GM19463 (cell line): ENCODE measurements around the gene PAX8.
"Not testable (repeated sequence)": the region's sequence is repeated elsewhere in the genome, so short reads cannot be mapped to it uniquely, and the experiment has no call there.

ENCODE experiments used
- ATAC-seq: cut with Tn5 transposase; IDR thresholded peaks from one replicate; pipeline ENCODE4 v1.9.1; 2021; ENCODE audit warnings: mild to moderate bottlenecking, moderate library complexity; ENCODE audit not compliant: unreplicated experiment

PAX8 gene

DNA sequence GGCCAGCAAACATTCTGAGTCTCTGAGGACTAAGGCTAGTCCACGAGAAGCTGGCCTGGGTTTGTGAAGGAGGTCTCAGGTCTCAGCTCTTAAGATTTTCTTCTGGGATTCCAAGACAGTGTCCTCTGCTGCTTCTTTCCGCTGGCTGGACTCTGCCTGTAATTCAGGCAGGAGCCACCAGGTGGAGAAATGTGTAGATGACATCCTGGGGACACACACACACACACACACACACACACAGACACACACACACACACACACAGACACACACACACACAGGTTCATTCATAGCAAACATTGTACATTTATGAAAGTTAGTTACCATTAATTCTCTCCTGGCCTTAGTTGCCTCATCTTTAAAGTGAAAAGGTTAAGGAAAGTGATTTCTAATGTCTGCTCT lies 18.9 kb upstream of the PAX8 start:
- not testable (repeated sequence) for ATAC-seq

DNA sequence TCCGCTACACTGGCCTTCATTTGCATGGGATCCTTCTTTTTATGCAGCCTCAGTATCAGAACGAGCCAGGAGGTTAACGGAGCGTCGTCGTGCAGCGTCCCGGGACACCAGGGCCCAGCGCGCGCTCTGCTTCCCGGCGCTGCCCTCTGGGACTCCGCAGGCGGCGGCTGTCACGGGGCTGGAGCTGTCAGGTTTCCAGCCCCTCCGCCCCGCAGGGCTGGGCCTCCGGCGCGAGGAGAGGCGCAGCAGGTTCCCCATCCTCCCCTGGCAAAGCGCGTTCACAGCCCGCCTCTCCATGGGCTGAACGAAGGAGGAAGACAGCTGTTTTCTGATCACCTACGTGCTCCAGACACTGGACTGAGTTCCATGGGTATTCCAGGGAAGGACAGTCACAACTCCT lies 12.5 kb upstream of the PAX8 start:
- ATAC-seq: no peak

DNA sequence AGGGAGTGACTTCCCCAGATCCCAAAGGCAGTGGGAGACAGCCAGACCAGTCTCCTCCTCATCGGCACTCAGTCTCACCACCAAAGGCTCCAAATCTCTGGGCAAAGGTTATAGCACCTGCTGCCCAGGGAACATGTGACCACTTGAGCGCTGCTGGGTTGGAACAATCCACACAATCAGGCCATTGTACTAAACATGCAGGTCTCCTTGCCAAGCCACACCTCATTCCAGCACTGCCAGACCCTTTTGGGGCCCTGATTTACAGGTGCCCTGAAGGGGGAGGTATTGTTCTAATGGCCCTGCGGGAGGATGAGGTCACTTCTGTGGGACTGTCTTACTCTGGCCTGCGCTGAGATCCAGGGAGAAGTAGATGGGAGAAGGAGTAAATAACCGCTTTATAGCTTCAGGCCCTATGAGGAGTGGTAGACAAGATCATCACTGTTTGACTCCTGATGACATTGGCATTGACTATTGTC lies 10.0 kb upstream of the PAX8 start:
- not testable (repeated sequence) for ATAC-seq

DNA sequence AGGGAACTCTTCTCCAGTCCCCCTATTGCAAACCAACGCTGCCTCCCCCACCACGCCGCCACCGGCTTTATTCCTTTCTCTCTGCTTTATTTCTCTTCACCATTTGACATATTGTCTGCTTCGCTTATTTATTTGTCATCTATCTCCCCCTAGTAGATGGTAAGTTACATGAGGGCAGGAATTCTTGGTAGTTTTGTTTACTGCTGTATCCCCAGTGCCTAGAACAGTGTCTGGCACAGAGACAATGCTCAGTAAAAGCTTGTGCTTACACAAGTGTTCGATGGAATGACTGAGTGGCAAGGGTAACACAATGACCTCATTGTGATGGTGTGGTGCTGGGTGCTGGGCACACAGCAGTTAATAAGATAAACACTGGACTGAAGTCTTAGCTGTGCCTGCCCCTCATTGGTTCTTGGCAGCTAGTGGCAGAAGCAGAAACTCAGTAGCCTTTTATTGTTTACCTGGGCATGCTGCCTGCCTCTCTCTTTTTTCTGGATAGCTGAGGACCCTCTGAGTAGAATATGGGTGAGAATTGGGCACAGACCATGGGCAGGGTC lies 9.5 kb upstream of the PAX8 start:
- ATAC-seq: not testable (repeated sequence)

DNA sequence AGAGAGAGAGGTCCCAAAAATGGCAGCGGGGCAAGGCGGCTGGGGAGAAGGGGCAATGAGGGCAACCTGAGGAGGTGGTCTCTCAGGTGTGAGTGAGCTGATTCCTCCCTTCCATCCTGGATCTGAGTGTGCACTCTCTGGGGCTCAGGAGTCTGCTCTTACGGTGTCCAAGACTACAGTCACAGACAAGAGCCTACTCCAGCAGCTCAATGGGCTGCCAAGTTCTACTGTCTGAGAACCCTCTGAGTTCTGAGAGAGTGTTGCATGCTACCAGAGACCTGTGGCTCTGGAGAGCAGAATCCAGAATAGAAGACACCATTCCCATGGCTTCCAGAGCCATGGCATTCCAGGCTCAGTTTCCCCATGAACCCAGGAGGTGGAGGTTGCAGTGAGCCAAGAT lies 7.1 kb upstream of the PAX8 start:
- ATAC-seq: no peak

DNA sequence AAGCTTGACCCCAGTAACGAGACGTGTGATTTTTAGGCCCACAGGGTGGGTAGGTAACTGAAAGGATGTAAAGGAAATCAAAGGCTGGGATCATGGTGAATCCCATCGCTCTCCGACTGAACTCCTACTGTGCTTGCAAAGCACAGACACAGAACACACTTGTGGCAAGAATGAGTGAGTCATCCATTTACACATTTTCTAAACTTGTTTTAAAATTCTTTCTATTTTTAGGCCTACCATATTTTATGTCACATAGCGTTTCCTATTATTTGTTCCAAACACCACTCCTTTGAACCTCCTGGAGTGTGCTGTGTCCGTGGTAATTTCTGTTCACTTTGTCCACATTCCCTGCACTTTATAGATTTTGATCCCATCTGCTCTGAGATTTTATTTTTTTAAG lies 6.3 kb upstream of the PAX8 start:
- ATAC-seq: not testable (repeated sequence)

DNA sequence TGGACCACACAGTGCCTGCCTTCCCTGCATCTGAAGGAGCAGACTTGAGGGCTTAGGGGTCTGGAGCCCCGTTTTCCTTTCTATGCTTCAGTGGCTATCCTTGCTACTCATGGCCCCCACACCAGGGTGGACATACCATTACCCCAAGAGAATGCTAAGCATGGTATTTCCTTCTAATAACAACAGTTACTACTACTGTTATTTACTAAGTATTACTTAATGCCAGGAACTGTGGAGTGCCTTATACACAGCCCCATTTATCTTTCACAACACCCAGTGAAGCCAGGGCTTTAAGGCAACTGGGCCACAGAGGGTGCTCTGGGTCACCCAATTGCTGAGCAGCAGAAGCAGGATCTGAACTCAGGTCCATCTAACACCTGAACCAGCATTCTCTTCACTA lies 5.8 kb upstream of the PAX8 start:
- no peak for ATAC-seq

DNA sequence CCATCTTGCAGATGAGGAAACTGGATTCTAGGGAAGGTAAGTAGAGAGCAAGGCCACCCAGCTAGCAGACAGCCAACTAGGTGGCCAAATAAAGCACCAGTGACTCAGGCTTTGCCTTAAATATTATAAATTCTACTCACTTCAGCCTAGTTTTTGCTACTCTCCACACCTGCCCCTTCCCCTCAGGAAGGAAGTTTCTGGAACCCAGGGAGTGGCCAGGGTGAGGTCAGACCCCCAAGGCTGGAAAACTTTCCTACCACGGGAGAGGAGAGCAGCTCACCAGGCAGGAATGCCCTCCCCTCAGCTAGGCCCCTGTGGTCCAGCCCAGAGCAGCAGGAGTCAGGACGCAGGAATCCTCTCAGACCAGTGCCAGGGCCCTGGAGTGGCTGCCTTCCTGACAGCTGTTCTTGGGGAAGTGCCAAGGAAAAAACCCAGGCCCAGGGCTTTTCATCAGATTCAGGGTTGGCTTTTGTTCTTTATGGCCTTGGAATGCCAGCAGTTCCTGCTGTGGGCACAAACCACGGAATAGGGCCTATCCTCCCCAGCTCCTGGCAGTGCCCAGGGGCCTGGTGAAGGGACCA lies 5.1 kb upstream of the PAX8 start:
- ATAC-seq: no peak

DNA sequence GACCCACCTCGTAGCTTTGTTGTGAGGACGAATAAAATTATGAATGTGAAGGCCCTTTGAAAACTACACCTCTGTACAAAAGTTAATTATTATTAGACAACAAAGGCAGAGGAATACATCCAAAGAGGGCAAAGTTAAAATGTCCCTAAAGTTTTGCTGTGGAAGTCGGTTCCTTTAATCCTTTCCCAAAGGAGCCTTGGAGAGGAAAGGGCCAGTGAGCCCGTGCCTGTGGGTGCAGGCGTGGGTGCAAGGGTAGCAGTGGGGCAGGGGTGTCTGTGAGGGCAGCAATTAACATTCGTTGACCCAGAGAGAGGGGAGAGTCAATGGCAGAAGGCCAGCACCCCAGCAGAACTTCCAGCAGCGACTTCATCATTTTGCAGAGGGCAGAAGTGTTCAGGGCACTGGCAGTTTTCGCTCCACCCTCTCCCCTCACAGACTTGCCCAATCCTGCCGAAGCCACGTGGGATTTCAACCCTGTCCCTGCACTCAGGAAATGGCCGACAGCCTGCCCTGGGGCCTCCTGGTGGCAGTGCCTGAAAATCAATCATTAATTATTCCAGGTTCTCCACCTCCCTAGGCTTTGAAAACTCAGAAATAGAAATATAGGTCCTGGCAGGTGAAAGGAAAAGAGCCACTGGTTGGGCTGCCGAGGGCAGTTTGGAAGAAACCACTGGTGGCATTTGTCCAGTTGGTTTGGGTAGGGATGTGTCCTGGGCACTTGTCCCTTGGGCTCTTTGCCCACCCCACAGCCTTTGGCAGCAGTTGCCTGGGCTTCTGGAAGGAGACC lies 4.2 kb upstream of the PAX8 start:
- ATAC-seq: no peak

DNA sequence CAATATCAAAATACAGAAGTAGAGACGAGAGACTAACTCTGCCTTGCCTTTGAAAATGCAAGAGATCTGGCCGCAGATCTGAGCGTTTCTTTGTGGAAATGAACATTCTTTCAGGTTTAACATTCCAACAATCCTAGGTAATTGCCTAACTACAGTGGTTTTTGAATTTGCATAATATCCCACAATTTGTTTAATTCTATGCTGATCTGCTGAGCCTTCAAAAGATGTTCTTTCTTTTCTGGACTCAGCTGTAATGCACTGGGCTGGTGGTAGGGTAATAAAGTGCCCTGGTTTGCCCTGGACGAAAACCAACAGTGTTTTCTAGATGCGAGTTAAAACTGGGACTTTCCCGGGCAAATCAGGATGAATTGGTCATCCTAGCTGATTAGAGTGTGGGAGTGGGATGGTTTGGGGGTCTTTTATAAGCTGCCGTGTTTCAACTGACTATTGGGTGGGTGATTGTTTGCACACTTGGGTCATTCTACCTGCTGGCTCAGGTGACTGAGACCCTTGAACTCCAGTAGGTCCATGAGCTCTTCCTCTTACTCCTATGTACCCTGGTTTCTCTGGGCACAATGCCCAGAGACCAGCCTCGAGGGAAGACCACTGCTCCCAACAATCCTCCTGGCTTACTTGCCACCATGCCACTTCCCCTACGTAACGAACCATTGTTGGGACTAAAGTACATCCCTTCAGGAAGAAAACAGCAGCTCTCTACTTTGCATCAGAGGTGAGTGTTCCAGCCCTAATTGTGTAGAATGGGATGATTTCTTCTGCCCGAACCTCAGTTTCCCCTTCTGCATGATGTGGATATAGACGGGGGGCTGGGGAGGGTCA lies 3.4 kb upstream of the PAX8 start:
- ATAC-seq: no peak

DNA sequence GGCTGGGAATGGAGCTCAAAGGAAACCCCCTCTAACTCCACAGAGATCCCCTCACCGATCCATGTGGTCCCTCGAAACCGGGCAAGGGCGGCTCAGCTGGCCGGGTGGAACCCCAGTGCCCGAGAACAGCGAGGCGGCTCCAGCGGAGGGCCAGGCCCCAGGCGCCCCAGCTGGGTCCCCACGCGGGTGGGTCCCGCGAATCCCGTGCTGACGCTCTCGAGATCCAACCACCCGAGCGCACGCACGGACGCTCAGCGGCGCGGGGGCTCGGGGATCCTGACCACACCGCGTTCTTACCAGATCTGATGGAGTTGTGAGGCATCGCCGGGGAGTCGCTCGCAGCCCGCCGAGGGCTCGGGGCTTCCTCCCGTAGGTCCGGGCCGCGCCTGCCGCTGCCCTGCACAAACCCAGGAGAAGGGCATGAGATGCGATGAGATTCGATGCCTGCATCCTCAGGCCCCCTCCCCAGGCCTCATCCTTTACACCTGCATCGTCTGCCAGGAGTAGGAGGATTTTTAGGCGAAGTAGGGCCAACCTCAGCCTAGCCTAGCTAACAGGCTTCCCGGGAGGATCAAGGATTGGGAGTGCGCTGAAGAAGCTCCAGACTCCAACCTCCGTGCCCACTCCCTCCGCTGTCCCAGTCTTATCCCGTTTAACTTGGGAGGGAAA lies 514 bp downstream of the PAX8 start:
- no peak for ATAC-seq

DNA sequence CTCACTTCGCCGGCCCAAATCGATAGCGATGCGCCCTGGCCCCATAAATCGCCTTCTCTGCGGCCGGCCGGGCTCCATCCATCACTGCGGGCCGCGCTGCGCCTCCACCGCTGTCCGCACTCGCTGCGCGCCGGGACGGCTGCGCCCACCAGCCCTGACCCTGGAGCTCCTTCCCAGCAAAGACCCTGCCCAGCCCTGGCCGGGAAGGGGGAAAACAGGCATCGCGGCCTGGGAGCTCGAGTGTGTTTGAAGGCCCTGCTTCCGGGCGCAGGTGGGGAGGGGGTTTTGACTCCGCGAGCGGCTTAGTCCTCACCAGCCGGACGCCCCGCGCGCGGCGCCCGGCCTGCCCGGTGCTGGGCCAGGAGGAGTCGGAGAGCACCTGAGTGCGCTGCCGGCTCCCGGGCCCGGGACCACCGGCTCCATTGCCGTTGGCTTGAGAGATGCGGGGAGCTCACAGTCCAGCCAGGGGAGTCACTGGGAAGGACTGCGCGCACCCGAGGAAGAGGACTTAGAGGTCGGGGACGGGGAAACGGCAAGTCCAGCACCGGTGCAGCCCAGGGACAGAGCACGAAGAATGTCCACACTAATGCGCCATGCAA lies 1.1 kb downstream of the PAX8 start:
- ATAC-seq: no peak

DNA sequence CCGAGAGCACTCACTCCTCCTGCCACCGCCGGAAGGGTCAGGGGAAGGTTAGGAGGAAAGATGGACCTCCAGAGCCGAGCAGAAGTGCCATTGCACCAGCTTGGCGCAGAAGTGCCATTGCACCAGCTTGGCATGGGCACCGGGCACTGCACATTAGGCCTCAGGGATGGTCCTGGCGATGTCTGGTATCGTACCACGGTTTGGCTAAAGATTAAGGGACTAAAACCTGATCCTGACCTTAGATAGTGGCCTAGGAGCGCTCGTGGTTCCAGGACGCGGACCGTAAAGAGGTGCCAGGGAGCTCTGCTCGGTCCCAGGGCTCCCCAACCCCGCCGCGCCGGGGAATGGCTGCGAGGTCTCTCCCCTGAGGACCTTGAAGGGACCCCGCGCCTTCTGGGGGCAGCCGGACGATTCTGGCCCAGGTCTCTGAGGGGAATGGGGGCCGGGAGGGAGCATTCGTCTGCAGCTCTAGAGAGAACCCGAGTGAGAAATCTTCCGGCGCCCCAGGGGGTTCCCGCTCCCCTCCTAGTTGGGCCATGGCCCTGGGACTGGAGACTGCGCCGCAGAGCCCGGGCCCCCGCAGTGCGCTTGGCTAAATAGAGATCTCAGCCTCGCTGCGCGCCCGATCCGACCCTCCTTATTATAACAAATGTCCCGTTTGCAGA lies 1.8 kb downstream of the PAX8 start:
- no peak for ATAC-seq

DNA sequence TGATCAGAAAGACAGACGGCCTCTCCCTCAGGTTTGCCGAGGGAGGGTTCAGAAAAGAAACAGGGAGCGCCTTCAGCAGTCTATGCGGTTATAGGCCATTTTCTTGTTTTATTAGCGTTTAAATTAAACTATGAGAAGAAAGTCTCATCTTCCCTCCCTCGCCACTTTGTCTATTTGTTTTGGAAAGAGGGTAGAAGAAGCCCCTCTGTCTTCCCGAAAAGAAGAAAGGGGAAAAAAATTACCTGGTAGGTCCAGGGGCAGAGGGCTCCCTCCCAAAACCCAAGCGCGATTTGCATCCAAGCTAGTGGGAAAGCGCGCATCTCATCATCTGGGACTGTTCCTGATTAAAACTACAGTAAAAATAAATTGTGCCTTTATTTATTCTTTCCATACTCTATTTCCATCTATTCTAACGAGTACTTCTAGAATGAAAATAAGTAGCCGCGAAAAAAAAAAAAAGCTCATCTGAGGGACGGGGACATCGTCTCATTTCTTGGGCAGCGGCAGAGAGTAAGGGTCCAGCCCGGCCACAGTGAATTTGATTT lies 2.4 kb downstream of the PAX8 start:
- ATAC-seq: no peak

DNA sequence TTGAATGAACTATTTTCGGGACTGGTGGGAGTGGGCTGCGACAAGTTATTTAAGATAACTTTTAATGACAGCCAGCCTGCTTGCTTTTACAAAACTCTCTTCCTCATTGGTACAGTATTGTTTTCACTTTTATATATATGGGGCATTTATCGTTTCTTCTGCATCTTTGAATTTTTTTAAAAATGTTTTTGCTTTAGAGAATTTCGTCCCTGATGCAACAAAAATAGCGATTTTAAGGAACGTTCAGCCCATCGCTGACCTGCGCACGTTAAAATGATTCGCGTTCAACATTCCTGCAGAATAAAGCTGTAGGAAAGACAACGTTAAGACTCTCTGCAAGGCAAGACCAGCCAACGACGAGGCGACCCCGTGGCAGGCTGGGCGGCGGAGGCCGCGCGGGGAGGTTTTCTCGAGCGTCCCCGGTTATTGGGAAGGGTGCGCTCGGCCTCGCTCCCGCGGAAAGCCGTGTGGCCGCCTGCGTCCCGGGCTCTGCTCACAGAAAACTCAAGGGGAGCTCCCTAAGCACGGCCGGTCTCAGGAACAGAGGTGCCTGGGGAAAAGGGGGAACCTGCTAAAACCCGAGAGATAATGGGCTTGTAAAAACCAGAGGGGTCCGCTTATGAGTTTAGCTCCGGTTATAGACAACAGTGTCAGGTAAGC lies 3.0 kb downstream of the PAX8 start:
- no peak for ATAC-seq

DNA sequence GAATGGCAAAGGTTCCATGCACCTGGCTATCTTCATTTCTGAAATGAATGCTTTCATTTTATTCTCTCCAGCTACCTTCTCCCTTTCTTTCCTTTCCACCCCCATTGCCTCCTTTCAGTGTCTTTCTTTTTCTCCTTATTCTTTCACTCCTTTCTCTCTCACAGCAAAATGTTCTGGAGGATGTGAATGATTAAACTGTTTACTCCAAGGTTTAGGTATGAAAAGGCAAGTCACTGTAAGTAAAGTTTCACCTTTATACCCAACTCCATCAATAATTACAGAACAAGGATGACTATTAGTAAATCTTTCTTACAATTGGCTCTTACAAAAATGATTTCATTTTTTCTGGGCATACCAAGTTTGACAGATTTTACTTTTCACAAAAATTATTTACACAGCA lies 4.3 kb downstream of the PAX8 start:
- no peak for ATAC-seq

DNA sequence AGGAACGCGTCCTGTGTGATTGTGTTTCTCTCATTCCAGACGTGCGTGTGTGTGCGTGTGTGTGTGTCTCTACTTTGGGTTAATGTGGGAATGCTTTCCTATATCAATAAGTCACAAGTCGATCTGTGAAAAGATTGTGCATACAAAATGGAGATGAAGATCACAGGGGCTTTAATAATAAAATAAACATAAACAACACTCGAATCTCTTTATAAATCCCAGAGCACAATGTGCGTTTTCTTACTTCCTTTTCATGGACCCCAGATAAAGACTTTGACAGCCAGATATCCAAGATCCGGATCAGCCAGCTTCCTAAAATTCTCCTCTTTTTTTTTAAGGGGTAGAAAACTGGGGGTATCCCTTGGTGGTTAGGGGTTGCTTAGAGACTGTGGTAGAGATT lies 4.7 kb downstream of the PAX8 start:
- no peak for ATAC-seq

DNA sequence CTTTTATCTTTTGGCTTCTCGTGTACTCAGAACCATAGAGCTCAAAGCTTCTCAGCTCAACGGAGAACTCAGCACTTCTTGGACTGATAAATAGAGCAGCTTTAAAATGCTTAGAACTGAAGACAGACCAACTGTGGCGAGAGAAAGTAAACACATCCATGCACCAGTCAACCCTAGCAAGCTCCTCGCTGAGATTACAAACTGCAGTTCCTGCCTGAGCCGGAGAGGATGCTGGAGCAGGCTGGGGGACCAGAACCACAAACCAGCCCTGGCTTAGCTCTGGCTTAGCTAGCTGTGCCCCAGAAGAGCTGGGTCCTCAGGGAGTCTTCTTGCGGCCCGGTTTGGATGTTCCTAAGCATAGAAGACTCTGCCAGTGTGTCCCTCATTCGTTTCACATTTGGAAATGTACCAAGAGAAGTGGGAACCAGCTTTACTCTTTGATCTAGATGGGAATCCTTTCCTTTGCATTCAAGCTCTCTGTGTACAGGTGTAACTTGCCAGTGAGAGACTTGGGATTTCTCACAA lies 5.6 kb downstream of the PAX8 start:
- no peak for ATAC-seq

DNA sequence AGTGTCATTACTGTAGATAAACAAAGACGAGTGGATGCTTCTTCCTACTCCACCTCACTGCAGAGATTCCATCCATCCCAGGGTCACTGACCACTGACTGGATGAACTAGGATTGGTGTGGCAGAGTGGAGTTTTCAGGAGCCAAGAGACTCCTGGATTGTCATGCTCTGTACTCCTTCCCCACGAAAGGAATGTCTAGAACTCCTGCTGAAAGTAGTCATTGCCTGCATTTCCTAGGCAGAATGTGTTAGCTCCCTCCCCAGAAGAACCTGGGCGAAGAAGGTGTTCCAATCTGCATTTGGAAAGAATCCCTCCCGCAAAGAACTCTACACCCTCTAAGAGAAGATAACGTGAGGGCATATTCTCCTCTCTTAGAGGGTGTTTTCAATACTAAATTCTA lies 6.2 kb downstream of the PAX8 start:
- no peak for ATAC-seq
